ENCODE results near the gene FLAD1. TPM values are rescaled to one million over a fixed set of nuclear protein-coding genes. Genes with fewer than 3 reads are reported as not detected.
A peak's percentile ranks its signal among the peaks of the same experiment; 100 is the strongest.

Gene FLAD1
- total RNA-seq, 1 experiment from 2014 or later: 97.0 TPM

GRCh38 chr1:155040358-155041093 is 57.4 kb downstream of the FLAD1 start:
- Mint-ChIP-seq H3K36me3 (ENCODE audit: insufficient read depth in 1 of 3, low read depth in 3 of 3) (no peaks in the 10 kb centered on the region; a peak in 1 of 7 replicates), H3K27me3 (ENCODE audit: low read depth) (peaks cover 37% of the 10 kb centered on the region), H3K27ac (no peak overlapping the region), H3K4me3 (0 out of 5 replicates have a peak overlapping the region, but pooled peaks of 1 of the 2 experiments have one; percentile 3), H3K9me3 (no peaks in the 10 kb centered on the region; a peak in 1 of 5 replicates), H3K4me1 (peaks cover 12 to 25% of the 10 kb centered on the region in 2 experiments)
- no peak overlapping the region for H2BK120ac ChIP-seq (ENCODE audit: low read depth, low read length, poor library complexity, severe bottlenecking)
- H3K27ac ChIP-seq (ENCODE audit: insufficient read length, low read depth, low read length): no peak overlapping the region
- DNase-seq: no peak
- no peak overlapping the region for H4K5ac ChIP-seq (ENCODE audit: insufficient read length, low read depth, low read length)
- no peak overlapping the region for H3T11ph ChIP-seq (ENCODE audit: low read length)
- no peak overlapping the region for H3K23ac ChIP-seq (ENCODE audit: insufficient read length, low read depth, low read length)
- no peak for TF ChIP-seq CTCF (conservative IDR thresholded peaks at IDR 0.05)
- no peak overlapping the region for H2AFZ ChIP-seq (ENCODE audit: low read length)
- H4K8ac ChIP-seq (replicated peaks; ENCODE audit: insufficient read length, low read depth, low read length): no peak overlapping the region
- H3K14ac ChIP-seq (ENCODE audit: insufficient read depth, low read length): no peak overlapping the region
- no peak overlapping the region for H4K91ac ChIP-seq (ENCODE audit: insufficient read length, low read depth, low read length)
- no peak overlapping the region for H2BK12ac ChIP-seq (ENCODE audit: insufficient read length, low read depth, low read length)
- H4K20me1 ChIP-seq (ENCODE audit: control insufficient read depth, insufficient read depth, insufficient read length): peaks cover 2% of the 10 kb centered on the region
- WGBS (ENCODE audit: extremely low coverage, insufficient read length, low lambda C conversion rate): no CpG with 5 or more reads among the region's 14 CpGs
- no peak overlapping the region for H2BK20ac ChIP-seq (ENCODE audit: low read depth, low read length, poor library complexity, severe bottlenecking)
- no peak overlapping the region for H3K4me2 ChIP-seq (ENCODE audit: insufficient read depth, insufficient read length, low read length)
- no peaks in the 10 kb centered on the region for H3K9me3 ChIP-seq (ENCODE audit: control insufficient read depth, low read depth, low read length)
- no peaks in the 10 kb centered on the region for H3K79me2 ChIP-seq (ENCODE audit: insufficient read depth, low read length)
- no peak overlapping the region for H3K56ac ChIP-seq (ENCODE audit: insufficient read length, low read depth, low read length)
- no peaks in the 10 kb centered on the region for H3K4me1 ChIP-seq (ENCODE audit: insufficient read depth, low read length)
- no peak overlapping the region for H2BK5ac ChIP-seq (ENCODE audit: insufficient read length, low read length)
- H2AK5ac ChIP-seq (ENCODE audit: insufficient read length, low read length): no peak overlapping the region
- no peaks in the 10 kb centered on the region for H3K23me2 ChIP-seq (ENCODE audit: insufficient read length, low read depth, low read length, poor library complexity, severe bottlenecking)
- no peak overlapping the region for H2BK15ac ChIP-seq (ENCODE audit: low read depth, low read length)
- no peaks in the 10 kb centered on the region for H3K27me3 ChIP-seq (ENCODE audit: insufficient read depth, low read length)
- H3K4ac ChIP-seq (ENCODE audit: low read depth, low read length): no peak overlapping the region
- H3K9ac ChIP-seq (ENCODE audit: extremely low read depth, insufficient read length, low read length): no peak overlapping the region
- no peaks in the 10 kb centered on the region for H3K79me1 ChIP-seq (ENCODE audit: insufficient read depth, low read depth, low read length, poor library complexity, severe bottlenecking)
- no peak overlapping the region for H3K18ac ChIP-seq (ENCODE audit: insufficient read length, low read depth, low read length)

Small RNA genes lying within 50 kb of the gene (microRNA-seq; reads per million reads assigned to microRNA genes)
- gene MIR4258 (ENCODE audit: borderline microRNAs expressed): not detected

Other genes starting within 250 kb of the FLAD1 start
- 0.83 TPM in 2 replicates for gene KCNN3, start 113.1 kb upstream of the FLAD1 start, total RNA-seq (2021)
- 26.3 and 30.2 TPM in 2 replicates for gene PMVK, start 46.6 kb upstream of the FLAD1 start, total RNA-seq (2021)
- 21.6 and 22.5 TPM in 2 replicates for gene PBXIP1, start 27.2 kb upstream of the FLAD1 start, total RNA-seq (2021)
- 38.7 and 39.5 TPM in 2 replicates for gene PYGO2, start 21.6 kb upstream of the FLAD1 start, total RNA-seq (2021)
- 168 and 173 TPM in 2 replicates for gene SHC1, start 12.6 kb upstream of the FLAD1 start, total RNA-seq (2021)
- gene CKS1B, start 8.7 kb upstream of the FLAD1 start, total RNA-seq (2021): 279 and 283 TPM in 2 replicates
- 1.4 and 2.8 TPM in 2 replicates for gene LENEP, start 10.2 kb downstream of the FLAD1 start, total RNA-seq (2021)
- 33.5 and 38.3 TPM in 2 replicates for gene ZBTB7B, start 19.5 kb downstream of the FLAD1 start, total RNA-seq (2021)
- 0.35 and 0.44 TPM in 2 replicates for gene DCST2, start 50.4 kb downstream of the FLAD1 start, total RNA-seq (2021)
- gene DCST1, start 50.5 kb downstream of the FLAD1 start, total RNA-seq (2021): not detected in 2 replicates
- 29.6 and 30.6 TPM in 2 replicates for gene ADAM15, start 68.0 kb downstream of the FLAD1 start, total RNA-seq (2021)
- gene EFNA4, start 80.4 kb downstream of the FLAD1 start, total RNA-seq (2021): 11.7 and 11.8 TPM in 2 replicates
- 3.9 and 4.6 TPM in 2 replicates for gene EFNA3, start 95.5 kb downstream of the FLAD1 start, total RNA-seq (2021)
- 1.4 and 1.9 TPM in 2 replicates for gene EFNA1, start 144.5 kb downstream of the FLAD1 start, total RNA-seq (2021)
- 24.9 and 26.0 TPM in 2 replicates for gene SLC50A1, start 152.5 kb downstream of the FLAD1 start, total RNA-seq (2021)
- gene DPM3, start 157.2 kb downstream of the FLAD1 start, total RNA-seq (2021): 47.4 and 48.5 TPM in 2 replicates
- gene KRTCAP2, start 190.0 kb downstream of the FLAD1 start, total RNA-seq (2021): 149 and 152 TPM in 2 replicates
- 16.5 and 18.4 TPM in 2 replicates for gene TRIM46, start 190.5 kb downstream of the FLAD1 start, total RNA-seq (2021)
- gene THBS3, start 224.6 kb downstream of the FLAD1 start, total RNA-seq (2021): 5.0 and 5.9 TPM in 2 replicates
- 43.6 and 45.0 TPM in 2 replicates for gene MTX1, start 225.4 kb downstream of the FLAD1 start, total RNA-seq (2021)

Measured in H9 (cell line).